Kidney (tissue), 14 donors: ENCODE measurements around the gene SYNGR4. TPM values are rescaled to one million over a fixed set of nuclear protein-coding genes. Genes with fewer than 3 reads are reported as not detected.

Experiments used
- DNase-seq, 5 donors: peaks; one replicate each; pipeline ENCODE4 v3.0.0-alpha.2; 2013 to 2020
- FAIRE-seq: peaks from 2 replicates; lab custom pipeline; 2012; peaks lifted over from hg19 to GRCh38; lab: Jason Lieb, UNC
- H3K27ac ChIP-seq, 2 donors: one replicate each; pipeline ENCODE4 v1.7.0; 2013; ENCODE audit warnings: low read depth in 2 of 2, low read length in 2 of 2, inconsistent platforms in 1 of 2
- H3K27me3 ChIP-seq: one replicate; pipeline ENCODE4 v1.7.1; 2013; ENCODE audit warnings: low read length, inconsistent platforms; ENCODE audit not compliant: control insufficient read depth, insufficient read depth
- H3K36me3 ChIP-seq, 3 donors: one replicate each; pipeline versions ENCODE4 v1.7.0 to v1.7.1; 2013; ENCODE audit warnings: low read length in 3 of 3, control low read depth in 1 of 3, inconsistent platforms in 1 of 3; ENCODE audit not compliant: insufficient read depth in 3 of 3, control insufficient read depth in 2 of 3
- H3K4me1 ChIP-seq, 3 donors: one replicate each; pipeline versions ENCODE4 v1.7.0 to v1.7.1; 2013; ENCODE audit warnings: low read length in 3 of 3, inconsistent platforms in 1 of 3, low read depth in 1 of 3; ENCODE audit not compliant: control insufficient read depth in 2 of 3, insufficient read depth in 2 of 3
- H3K4me3 ChIP-seq, 3 donors: one replicate each; pipeline versions ENCODE4 v1.7.0 to v1.8.1; 2013; ENCODE audit warnings: low read length in 3 of 3, control low read depth in 1 of 3, inconsistent platforms in 1 of 3
- H3K9ac ChIP-seq, 3 donors: one replicate each; pipeline versions ENCODE4 v1.7.0 to v1.7.1; 2013; ENCODE audit warnings: low read length in 3 of 3, control low read depth in 1 of 3, inconsistent platforms in 1 of 3
- H3K9me3 ChIP-seq, 3 donors: one replicate each; pipeline versions ENCODE4 v1.7.0 to v1.7.1; 2013; ENCODE audit warnings: low read length in 3 of 3, control low read depth in 1 of 3, inconsistent platforms in 1 of 3; ENCODE audit not compliant: control insufficient read depth in 2 of 3, insufficient read depth in 1 of 3
- intact Hi-C: fragments of 100-400 bp; cut with DNase I; formaldehyde crosslinking; loops from one replicate; pipeline ENCODE4 v1.11.1; 2022
- polyA plus RNA-seq: library from polyadenylated mRNA; stranded (reverse); fragments of 350-450 nt; fragmentation: Illumina TruSeq; extraction: RNeasy Lipid Tissue Mini Kit (QIAGEN cat#74804); gene quantifications from one replicate; pipeline ENCODE4 v1.2.3, GENCODE V29; 2014; ENCODE audit warnings: low read depth, low replicate concordance; ENCODE audit not compliant: insufficient read depth
- total RNA-seq: library from RNA; stranded (reverse); fragmentation: NEBNext Ultra II Directional; extraction: Animal tissue kit (Norgen Biotek cat#: 25700); gene quantifications from one replicate; pipeline ENCODE4 v1.2.1, GENCODE V29; 2021
- TF ChIP-seq, protein P1 (sequence below): IDR thresholded peaks from 3 replicates; pipeline ENCODE4 v1.5.1; 2012; ENCODE audit warnings: mild to moderate bottlenecking, moderate library complexity, borderline replicate concordance; ENCODE audit not compliant: insufficient read depth; ENCODE audit errors: extremely low read depth
- donor health status: control.
- donor health status: control.
- donor health status: control.
- donor health status: control.
- donor health status: control.
- donor health status: DM: yes; HTN: yes; CAD: no.
- donor health status: Normal renal cell carcinoma (clear cell type).

SYNGR4 gene
- total and polyA plus RNA-seq, 2 donors from 2014 or later: not detected

DNA sequence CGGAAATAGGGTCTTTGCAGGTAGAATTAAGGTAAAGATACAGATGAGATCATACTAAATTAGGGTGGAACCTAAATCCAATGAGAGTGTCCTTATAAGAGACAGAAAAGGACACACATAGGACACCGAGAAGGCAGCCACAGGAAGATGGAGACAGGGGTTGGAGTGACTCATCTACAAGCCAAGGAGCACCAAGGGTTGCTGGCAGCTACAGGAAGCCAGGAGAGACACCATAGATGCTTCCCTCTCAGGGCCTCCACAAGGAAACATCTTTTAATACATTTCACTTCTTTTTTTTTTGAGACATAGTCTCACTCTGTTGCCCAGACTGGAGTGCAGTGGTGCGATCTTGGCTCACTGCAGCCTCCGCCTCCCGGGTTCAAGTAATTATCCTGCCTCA lies 10.5 kb upstream of the SYNGR4 start:
- Histone ChIP-seq H3K27ac (no peak overlapping the region), H3K36me3 (no peaks in the 10 kb centered on the region), H3K4me3 (no peak overlapping the region), H3K4me1 (no peaks in the 10 kb centered on the region), H3K9ac (no peak overlapping the region), H3K27me3 (no peaks in the 10 kb centered on the region), H3K9me3 (no peaks in the 10 kb centered on the region)
- DNase-seq (no peak), FAIRE-seq (no peak)
- intact Hi-C loops: no loop called here
- TF ChIP-seq, protein P1, sequence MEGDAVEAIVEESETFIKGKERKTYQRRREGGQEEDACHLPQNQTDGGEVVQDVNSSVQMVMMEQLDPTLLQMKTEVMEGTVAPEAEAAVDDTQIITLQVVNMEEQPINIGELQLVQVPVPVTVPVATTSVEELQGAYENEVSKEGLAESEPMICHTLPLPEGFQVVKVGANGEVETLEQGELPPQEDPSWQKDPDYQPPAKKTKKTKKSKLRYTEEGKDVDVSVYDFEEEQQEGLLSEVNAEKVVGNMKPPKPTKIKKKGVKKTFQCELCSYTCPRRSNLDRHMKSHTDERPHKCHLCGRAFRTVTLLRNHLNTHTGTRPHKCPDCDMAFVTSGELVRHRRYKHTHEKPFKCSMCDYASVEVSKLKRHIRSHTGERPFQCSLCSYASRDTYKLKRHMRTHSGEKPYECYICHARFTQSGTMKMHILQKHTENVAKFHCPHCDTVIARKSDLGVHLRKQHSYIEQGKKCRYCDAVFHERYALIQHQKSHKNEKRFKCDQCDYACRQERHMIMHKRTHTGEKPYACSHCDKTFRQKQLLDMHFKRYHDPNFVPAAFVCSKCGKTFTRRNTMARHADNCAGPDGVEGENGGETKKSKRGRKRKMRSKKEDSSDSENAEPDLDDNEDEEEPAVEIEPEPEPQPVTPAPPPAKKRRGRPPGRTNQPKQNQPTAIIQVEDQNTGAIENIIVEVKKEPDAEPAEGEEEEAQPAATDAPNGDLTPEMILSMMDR: no peak

DNA sequence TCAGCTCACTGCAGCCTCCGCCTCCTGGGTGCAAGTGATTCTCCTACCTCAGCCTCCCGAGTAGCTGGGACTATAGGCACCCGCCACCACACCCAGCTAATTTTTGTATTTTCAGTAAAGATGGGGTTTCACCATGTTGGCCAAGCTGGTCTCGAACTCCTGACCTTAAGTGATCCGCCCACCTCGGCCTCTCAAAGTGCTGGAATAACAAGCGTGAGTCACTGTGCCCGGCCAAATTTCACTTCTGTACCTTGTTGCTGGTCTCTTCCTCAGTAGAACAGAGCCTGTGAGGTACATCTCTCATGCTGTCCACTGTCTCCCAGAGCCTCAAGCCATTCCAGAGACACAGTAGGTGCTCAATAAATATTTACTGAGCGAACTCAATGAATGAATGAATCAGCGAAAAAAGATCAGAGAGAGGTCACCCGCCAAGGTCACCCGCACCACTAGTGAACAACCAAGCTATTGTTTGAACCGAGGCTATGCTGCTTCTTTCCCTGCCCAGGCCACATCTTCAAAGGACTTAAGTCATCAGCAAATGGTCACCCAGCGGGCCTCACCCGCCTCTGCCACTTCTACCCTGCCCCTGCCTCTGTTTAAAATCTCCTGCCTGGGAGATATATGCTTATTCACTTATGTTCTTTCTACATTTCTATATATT lies 9.7 kb upstream of the SYNGR4 start:
- Histone ChIP-seq H3K27ac (no peak overlapping the region), H3K4me3 (no peak overlapping the region), H3K27me3 (no peaks in the 10 kb centered on the region), H3K9me3 (no peaks in the 10 kb centered on the region), H3K9ac (no peak overlapping the region), H3K36me3 (no peaks in the 10 kb centered on the region), H3K4me1 (no peaks in the 10 kb centered on the region)
- intact Hi-C loops: no loop called here
- TF ChIP-seq, protein P1: no peak
- DNase-seq (no peak), FAIRE-seq (no peak)

DNA sequence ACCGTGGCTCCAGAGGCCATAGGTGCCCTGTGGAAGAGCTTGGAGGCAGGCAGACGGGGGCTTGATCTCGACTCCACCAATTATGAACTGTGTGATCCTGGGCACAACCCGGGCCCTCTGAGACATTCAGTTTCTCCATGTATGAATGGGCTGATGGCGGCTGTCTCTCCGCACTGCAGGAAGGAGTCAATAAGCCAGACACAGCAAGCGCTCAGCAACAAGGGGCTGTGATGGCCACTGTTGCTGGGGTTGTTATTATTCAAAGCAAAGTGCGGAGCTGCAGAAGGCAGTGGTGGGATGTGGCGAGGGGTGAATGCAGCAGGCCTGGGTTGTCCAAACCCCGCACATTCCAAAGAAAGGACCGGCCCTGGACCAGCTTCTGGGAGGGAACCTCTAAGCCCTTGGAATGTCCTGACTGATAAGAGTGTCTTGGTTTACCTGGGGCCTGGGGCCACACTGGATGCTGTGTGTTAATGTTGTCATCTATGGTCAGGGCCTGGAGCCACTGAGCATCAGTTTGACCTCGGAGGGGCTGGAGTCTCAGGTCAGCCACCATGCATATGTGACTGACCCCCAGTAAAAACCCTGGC lies 8.7 kb upstream of the SYNGR4 start:
- TF ChIP-seq, protein P1: no peak
- no peak overlapping the region for H3K9ac ChIP-seq
- H3K27ac ChIP-seq: no peak overlapping the region
- no peaks in the 10 kb centered on the region for H3K36me3 ChIP-seq
- H3K4me1 ChIP-seq: no peaks in the 10 kb centered on the region
- no peaks in the 10 kb centered on the region for H3K9me3 ChIP-seq
- no peak for FAIRE-seq
- intact Hi-C loops: no loop called here
- no peak overlapping the region for H3K4me3 ChIP-seq
- no peaks in the 10 kb centered on the region for H3K27me3 ChIP-seq
- DNase-seq: no peak
